HG02884 (cell line): Measurements from ENCODE around the gene DOK4.
"Not testable (repeated sequence)": the region's sequence is repeated elsewhere in the genome, so short reads cannot be mapped to it uniquely, and the experiment has no call there.

Experiments
- ATAC-seq: cut with Tn5 transposase; IDR thresholded peaks from one replicate; pipeline ENCODE4 v1.9.1; 2021; ENCODE audit warnings: mild to moderate bottlenecking, moderate library complexity; ENCODE audit not compliant: unreplicated experiment

The DOK4 gene

DNA sequence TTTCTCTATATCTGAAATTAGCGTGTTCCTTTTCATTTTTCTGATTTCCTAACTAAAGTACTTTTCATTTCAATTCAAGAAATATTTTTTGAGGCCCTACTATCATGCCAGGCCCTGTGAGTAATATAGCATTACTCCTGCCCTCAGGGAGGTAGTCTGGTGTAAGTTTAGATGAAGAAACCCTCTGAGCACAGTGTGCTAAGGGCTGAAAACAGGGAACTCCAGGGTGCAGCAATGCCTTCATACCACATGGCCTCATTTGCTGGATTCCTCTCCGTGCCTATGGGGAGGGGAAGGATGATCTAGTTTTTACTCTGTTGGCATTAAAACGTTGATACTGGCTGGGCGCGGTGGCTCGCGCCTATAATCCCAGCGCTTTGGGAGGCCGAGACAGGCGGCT lies 34.3 kb downstream of the DOK4 start:
- ATAC-seq, result no peak

DNA sequence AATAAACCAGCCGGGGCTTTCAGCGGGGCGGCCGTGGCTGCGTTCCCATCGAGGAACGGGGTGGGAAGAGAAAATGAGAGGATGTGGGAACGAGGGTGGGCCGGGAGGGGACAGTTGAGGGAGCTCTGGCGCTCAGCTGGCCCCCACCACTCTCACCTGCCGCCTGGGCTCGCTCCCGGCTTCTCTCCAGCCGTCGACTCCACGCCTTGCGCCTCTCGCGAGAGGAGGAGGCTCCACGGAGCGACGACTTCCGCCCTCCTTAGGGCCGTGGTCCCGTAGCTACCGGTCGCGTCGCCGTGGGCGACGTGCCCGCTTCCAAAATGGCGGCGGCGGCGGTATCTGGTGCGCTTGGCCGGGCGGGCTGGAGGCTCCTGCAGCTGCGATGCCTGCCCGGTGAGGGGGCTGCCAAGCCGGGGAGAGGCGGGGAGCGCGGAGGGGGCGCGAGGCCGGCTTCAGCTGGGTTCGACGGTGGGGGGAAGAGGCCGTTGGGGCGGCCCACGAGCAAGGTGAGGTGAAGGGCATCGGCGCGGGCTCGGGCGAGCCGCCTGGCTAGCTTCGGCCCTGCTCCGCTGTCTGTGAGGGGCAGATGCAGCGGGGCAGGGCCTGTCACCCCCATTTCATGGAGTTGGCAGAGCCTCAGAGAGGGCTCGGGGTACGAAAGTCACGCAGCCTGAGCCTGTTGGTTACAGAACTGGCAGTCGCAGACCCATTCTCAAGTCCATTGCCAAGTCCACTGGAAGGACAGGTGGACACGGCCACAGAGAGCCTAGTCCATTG lies 38.9 kb downstream of the DOK4 start, which contains the start of the genes CIAPIN1 and COQ9:
CIAPIN1 (minus strand) TSS at position 200 of the 777 bp plus-strand sequence. CDS start 6,457 bp downstream, outside the sequence.
COQ9 (plus strand) TSS at position 294 of the 777 bp plus-strand sequence; CDS start at position 321, 27 bp downstream.
- peak; percentile 95 for ATAC-seq

DNA sequence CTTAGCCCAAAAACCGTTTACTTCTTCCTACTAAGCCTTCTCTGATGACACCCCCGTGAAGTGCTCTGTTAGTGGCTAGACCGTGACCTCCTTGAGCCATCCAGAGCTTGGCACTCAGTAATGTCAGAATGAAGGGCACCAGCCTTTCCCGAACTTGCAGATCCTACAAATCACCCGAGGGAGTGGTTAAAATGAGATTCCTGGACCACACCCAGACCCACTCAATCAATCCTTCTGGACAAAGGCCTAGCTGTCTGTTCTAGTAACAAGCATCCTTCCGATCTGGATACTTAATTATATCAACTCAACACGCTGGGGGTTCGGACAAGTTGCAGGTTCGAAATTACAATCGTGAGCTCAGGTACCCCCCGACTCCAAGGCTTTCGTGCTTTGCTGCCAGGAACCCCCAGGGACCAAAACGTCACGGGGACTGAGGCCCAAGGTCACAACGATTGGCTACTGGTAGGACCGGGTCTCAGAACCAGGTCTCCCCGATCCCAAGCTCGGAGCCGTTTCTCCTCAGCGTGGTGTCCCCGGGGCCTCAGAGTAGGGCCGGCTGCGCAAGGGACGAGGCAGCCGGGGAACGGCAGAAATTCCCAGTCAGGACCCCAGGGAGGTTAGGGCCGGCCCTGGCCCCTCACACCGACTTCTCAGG lies 39.6 kb downstream of the DOK4 start:
- peak; percentile 27 for ATAC-seq

DNA sequence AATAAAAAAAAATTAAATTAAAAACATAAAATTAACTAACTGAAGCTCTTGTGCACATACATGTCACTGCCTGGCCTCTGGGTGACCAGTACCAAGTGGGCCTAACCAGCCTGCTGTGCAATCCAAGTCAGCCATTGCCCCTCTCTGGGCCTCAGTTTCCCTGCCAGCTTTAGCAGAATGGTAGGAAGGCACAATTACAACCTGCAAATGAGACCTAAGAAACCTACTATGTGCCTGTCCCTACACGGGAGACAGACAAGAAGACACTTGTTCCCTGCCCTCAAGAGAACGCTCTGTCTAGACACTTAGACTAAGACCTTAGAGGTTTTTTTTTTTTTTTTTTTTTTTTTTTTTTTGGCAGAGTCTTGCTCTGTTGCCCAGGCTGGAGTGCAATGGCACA lies 40.8 kb downstream of the DOK4 start:
- no peak for ATAC-seq

DNA sequence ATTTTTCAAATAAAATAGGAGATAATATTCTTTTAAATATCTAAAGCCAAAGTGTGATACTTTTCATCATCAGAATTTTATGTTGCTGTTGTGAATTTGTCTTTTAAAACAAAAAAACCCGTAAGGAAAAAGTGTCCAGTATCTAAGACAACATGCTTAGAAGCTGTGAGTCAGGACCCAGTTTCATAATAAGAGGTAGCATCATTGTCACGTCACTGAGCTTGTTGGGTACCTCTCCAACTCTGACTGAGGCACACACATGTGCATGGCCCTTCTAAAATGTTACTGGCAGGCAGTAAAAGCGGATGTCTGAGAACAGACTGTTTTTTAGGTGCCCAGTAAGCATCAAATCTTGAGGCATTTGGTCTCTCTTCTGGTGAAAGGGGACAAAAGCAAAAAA lies 41.6 kb downstream of the DOK4 start:
- ATAC-seq, result no peak

DNA sequence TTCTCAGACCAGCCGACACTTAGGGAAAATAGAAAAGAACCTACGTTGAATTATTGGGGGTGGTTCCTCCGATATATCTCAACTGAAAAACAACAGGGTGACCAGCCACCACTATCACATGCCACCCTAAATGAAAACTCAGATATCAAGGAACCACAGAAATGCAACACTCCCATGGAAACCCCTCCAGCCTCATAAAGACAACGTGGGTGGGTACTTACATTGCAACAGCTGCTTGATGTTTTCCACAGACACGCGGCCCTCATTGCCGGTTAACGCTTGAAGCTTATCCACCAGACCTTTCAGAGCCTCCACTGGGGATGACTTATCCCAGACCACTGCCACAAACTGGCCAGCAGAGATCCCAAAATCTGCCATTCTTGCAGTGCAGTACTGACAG lies 45.7 kb downstream of the DOK4 start:
- ATAC-seq, result not testable (repeated sequence)

DNA sequence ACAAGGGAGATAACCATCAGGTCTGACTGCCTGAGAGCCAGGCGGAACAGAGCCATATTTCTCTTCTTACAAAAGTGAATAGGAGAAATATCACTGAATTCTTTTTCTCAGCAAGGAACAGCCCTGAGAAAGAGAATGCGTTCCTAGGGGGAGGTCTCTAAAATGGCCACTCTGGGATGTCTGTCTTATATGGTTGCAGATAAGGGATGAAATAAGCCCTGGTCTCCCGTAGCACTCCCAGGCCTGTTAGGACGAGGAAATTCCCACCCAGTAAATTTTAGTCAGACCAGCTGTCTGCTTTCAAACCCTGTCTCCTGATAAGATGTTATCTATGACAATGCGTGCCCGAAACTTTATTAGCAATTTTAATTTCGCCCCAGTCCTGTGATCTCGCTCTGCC lies 46.3 kb downstream of the DOK4 start:
- ATAC-seq, result not testable (repeated sequence)

DNA sequence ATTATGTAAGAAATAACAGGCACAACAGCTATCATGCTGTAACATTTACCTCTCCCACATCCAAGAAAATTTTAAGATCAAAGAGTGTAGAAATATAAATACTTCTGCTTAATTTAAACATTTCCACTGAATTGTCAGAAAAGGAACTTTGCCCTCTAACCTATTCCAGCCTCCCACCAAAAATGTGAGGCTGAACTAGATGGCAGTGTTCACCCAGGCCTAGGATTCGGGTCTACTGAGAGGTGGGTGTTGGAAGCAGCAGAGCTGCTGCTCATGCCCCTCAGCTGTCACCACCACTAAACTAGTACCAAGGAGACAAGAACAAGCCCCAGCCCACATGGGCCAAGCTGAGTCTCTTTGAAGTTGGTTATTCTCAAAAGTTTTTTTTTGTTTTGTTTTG lies 50.5 kb downstream of the DOK4 start:
- ATAC-seq, result no peak

DNA sequence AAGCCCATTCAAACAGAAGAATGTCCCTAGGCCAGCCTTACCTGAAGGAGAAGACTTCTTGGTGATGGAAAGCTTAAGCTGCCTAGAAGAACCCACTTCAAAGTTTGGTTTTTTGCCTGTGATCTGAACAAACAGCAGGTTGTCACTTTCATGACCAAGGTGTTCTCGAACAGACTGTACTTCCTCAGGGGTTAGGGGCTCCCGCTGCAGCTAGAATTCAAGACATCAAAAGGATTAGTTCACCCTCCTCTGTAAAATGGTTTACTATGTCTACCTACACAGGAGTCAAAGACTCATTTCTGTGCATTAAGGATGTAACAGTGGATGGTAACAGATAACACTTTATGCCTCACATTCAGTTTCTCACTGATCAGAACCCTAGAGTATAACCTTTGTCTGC lies 52.3 kb downstream of the DOK4 start:
- ATAC-seq, result no peak

DNA sequence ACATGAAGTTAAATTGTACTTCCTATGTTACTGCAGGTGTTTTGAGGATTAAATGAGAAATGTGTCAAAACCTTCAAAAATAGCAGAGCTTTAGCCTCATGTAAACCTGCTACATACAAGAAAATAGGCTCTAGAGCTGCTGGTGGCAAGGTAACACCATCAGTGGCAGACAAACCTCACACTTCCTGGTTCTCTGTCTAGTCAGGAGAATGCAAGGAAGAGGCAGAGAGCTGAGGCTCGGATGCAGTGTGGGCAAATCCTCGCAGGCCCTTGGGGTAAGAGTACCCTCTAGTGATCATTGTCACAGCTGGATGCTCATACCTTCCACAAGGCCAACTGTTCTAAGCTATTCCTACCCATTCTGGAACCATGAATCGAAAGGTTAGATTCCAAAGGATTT lies 53.3 kb downstream of the DOK4 start:
- ATAC-seq, result no peak

DNA sequence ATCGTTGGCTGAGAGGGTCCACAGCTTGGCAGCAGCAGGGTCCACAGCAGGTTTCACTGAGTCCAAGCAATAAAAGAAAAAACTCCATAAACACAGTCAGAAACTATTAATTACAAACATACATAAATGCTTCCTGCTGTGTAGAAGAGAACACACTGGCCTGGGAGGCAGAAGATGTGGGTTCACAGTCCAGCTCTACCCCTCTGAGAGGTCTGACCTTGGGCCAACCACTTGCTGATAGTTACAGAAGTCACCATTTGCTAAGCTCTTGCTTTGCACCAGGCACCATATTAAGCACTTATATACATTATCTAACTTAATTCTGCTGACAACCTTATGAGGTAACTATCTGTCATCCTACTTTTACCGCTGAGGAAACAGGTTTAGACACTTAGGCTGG lies 53.8 kb downstream of the DOK4 start:
- ATAC-seq, result no peak

DNA sequence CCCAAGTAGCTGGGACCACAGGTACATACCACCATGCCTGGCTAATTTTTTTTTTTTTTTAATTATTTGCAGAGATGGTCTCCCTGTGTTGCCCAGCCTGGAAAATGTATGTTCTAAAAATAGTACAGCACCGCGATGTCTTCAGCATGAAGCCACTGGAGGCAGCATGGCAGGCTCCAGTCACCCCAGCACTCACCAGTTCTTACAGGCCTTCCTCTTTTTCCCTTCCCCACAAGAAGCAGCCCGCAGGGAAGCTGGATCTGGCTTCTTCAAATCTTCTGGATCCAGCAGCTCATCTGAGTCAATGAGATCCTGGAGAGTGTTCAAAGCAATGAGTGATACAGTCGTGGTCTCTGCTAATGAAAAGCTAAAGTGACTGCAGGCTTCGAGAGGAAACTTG lies 55.3 kb downstream of the DOK4 start:
- no peak for ATAC-seq

DNA sequence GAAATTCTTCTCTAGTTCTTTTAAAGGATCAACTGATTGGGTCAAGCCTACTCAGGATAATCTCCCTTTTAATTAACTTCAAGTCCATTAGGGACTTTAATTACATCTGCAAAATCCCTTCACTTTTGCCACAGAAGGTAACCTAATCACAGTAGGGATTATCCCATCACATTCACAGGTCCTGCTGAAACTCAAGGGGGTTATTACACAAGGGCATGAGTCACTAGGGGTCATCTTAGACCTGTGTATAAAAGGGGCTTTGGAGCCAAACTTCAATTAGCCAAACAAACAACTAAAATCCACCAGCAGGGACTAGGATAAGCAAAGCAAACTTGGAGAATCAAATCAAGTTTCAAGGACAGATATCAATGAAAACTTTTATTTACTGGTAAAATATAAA lies 58.5 kb downstream of the DOK4 start:
- no peak for ATAC-seq

DNA sequence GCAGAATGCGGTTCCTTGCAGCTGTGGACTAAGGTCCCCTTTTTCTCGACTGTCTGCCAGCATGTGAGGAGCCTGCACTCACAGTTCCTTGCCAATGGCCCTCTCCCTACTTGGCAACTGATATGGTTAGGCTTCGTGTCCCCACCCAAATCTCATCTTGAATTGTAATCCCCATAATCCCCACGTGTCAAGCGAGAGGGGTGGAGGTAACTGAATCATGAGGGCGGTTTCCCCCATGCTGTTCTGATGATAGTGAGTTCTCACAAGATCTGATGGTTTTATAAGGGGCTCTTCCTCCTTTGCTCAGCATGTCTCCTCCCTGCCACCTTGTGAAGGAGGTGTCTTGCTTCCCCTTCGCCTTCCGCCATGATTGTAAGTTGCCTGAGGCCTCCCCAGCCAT lies 59.0 kb downstream of the DOK4 start:
- ATAC-seq, result no peak

DNA sequence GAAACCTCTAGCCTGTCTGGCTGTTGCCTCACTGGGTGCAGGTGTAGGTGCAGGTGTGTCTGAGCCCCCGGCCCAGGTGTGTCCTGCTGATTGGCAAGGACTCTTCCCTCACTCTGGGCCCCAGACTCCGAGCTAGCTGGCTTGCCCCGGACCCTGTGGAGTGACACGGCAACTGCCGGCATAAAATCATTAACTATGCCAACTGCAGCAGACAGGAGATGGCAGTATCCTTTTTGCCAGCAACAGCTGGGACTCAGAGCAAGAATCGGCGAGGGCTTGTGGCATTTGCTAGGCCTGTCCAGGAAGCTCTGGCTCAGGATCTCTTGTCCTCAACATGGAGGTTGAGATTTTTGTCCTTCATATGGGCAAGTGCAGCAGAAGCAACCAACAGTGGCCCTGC lies 59.9 kb downstream of the DOK4 start:
- no peak for ATAC-seq

DNA sequence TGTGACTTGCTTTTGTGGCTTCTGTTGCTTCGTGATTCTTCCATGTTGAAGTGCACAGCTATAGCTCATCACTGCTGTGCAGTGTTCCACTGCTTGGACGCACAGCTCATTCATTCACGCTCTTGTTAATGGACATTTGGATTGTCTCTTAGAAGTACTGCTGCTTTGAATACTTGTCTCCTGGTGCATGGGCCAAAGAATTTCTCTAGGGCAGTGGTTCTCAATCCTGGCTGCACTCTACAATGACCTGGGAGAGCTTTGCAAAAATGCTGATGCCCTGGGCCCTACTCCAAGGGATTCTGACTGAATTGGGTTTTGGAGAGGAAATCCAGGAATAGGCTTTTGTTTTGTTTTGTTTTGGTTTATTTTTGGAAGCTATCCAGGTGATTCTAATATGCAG lies 61.7 kb downstream of the DOK4 start:
- ATAC-seq, result no peak

DNA sequence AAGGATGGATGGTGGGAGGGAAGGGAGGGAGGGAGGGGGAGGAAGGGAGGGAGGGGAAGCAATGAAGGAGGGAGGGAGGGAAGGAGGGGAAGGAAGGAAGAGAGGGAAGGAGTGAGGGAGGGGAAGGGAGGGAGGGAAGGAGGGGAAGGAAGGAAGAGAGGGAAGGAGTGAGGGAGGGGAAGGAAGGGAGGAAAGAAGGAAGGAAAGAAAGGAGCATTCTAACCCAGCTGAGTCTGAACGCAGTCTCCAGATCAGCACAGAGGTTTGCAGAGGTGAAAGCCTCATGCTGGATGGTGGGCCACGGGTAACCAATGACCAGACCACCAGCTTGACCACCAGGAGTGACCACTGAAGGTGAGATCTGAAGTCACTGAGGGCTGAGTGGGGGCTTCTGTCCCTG lies 63.1 kb downstream of the DOK4 start:
- no peak for ATAC-seq

DNA sequence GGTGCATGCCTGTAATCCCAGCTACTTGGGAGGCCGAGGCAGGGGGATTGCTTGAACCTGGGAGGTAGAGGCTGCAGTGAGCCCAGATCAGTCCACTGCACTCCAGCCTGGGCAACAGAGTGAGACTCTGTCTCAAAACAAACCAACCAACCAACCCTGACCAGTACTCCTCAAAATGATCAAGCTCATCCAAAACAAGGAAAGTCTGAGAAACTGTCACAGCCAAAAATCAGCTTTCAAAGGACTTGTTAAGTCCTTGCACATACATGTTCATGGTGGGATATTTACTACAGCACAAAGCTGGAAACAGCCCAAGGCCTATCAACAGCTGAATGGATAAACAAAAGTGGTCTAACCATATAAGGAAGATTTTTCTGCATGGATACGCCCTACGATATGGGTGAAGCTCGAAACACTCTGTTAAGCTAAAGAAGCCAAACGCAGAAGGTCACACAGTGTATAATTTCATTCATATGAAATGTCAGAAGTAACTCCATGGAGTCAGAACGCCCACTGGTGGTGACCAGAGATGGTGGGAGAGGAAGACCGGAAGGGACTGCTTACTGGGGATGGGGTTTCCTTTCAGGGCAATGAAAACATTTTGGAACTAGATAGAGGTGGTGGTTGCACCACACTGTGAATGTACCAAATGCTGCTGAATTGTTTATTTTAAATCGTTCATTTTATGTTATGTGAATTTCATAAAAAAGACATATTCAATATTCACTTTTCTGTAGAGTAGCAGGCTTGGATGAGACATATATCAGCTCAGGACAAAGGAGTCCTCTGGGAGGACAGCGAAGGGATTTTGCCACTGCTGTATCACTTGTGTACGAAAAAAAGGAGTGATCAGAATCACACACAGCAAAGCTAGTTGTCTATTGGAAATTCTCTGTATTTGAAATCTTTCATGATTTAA lies 64.0 kb downstream of the DOK4 start:
- ATAC-seq, result no peak
